Activated CD4-positive, CD25-positive, alpha-beta regulatory T cell treated with anti-CD3 and anti-CD28 coated beads, Interleukin-2, amount 50 U/mL, for 72 hours (primary cell): ENCODE results near the gene BCAT1.
"Not testable (repeated sequence)": the region's sequence is repeated elsewhere in the genome, so short reads cannot be mapped to it uniquely, and the experiment has no call there.

Experiments used
- DNase-seq: peaks from one replicate; pipeline ENCODE4 v3.0.0; 2021

BCAT1 gene

GRCh38 chr12:24851883-24852282 is 97.0 kb downstream of the BCAT1 start:
- DNase-seq = not testable (repeated sequence)

- DNase-seq = no peak
Measured at GRCh38 chr12:24851341-24851740, 97.6 kb downstream of the BCAT1 start.

- DNase-seq = no peak
Measured at GRCh38 chr12:24850496-24850895, 98.4 kb downstream of the BCAT1 start.

GRCh38 chr12:24848941-24849477 is 99.9 kb downstream of the BCAT1 start:
- DNase-seq = no peak

- no peak for DNase-seq
Measured at GRCh38 chr12:24846689-24847088, 102.2 kb downstream of the BCAT1 start.

GRCh38 chr12:24845615-24846014 is 103.3 kb downstream of the BCAT1 start:
- DNase-seq = no peak

GRCh38 chr12:24840046-24840800 is 108.7 kb downstream of the BCAT1 start:
- no peak for DNase-seq

GRCh38 chr12:24839268-24839791 is 109.6 kb downstream of the BCAT1 start:
- peak; percentile 61 for DNase-seq

GRCh38 chr12:24838531-24838950 is 110.4 kb downstream of the BCAT1 start:
- no peak for DNase-seq

- no peak for DNase-seq
Measured at GRCh38 chr12:24835377-24835776, 113.5 kb downstream of the BCAT1 start.

- DNase-seq = no peak
Measured at GRCh38 chr12:24833513-24833912, 115.4 kb downstream of the BCAT1 start.

- no peak for DNase-seq
Measured at GRCh38 chr12:24823808-24824515, 124.9 kb downstream of the BCAT1 start.

- DNase-seq = no peak
Measured at GRCh38 chr12:24822121-24822899, 126.6 kb downstream of the BCAT1 start.

- no peak for DNase-seq
Measured at GRCh38 chr12:24821691-24822090, 127.2 kb downstream of the BCAT1 start.

- no peak for DNase-seq
Measured at GRCh38 chr12:24820872-24821271, 128.0 kb downstream of the BCAT1 start.

GRCh38 chr12:24818351-24818750 is 130.6 kb downstream of the BCAT1 start:
- no peak for DNase-seq

GRCh38 chr12:24815114-24815423 is 133.8 kb downstream of the BCAT1 start:
- no peak for DNase-seq

GRCh38 chr12:24814379-24815113 is 134.4 kb downstream of the BCAT1 start:
- no peak for DNase-seq

- no peak for DNase-seq
Measured at GRCh38 chr12:24810378-24810777, 138.5 kb downstream of the BCAT1 start.

GRCh38 chr12:24809306-24809705 is 139.6 kb downstream of the BCAT1 start:
- not testable (repeated sequence) for DNase-seq

GRCh38 chr12:24808651-24809050 is 140.2 kb downstream of the BCAT1 start:
- no peak for DNase-seq

GRCh38 chr12:24806386-24806785 is 142.5 kb downstream of the BCAT1 start:
- no peak for DNase-seq
